GM12873 (cell line): ENCODE results near the gene HPSE2.

Source experiments
- TF ChIP-seq, protein P1 (sequence below): IDR thresholded peaks from 2 replicates; pipeline ENCODE4 v1.5.1; 2012; ENCODE audit warnings: low read depth, mild to moderate bottlenecking, moderate library complexity, low read length, control low read depth; ENCODE audit not compliant: insufficient read depth; ENCODE audit errors: missing control alignments

Gene HPSE2

DNA sequence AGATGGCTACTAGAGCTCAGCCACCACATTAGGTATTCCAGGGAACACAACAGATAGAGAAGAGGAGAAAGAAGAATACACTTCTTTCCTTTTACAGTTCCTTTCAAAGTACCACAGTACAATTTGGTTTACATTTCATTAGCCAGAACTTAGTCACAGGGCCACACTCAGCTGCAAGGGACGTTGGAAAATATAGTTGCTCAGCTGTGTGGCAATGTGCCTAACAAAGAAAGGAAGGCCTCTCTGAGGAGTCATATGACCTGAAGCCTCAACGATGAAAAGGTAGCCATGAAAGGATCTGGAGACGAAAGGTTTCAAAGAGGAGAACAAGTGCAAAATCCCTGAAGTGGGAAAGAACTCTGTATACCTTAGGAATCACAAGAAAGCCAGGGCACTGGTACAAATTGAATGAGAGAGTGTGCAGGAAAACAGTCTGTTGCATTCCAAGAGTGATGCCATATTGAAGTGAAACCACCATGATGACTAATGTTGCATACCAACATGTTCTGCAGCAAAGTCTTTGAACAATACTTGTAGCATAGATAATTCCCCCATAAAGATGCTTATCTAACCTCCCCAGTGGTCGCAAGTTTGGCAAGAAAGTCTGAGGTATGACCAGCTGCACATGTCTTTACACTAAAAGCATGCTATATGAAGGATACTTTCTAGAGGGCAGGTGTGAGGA, 278.9 kb downstream of the HPSE2 start:
- TF ChIP-seq, protein P1, sequence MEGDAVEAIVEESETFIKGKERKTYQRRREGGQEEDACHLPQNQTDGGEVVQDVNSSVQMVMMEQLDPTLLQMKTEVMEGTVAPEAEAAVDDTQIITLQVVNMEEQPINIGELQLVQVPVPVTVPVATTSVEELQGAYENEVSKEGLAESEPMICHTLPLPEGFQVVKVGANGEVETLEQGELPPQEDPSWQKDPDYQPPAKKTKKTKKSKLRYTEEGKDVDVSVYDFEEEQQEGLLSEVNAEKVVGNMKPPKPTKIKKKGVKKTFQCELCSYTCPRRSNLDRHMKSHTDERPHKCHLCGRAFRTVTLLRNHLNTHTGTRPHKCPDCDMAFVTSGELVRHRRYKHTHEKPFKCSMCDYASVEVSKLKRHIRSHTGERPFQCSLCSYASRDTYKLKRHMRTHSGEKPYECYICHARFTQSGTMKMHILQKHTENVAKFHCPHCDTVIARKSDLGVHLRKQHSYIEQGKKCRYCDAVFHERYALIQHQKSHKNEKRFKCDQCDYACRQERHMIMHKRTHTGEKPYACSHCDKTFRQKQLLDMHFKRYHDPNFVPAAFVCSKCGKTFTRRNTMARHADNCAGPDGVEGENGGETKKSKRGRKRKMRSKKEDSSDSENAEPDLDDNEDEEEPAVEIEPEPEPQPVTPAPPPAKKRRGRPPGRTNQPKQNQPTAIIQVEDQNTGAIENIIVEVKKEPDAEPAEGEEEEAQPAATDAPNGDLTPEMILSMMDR, result no peak

DNA sequence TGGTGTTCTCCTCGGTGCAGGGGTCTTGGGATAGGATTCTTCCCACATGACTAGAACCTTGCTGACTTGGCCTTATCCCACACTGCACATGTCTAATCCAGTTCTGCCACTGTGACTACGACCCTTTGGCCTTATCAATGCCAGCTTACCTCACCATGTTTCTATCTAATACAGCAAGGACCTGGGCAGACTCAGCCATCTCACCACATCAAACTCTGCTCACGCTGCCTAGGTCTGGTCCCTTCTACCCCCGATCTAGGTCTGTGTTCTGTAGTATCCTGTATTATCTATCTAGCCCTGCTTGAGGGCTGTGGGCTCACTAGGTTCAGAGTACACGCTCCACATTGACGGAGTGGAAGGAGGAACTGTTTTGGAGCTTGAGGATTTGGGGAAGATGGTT, 282.4 kb downstream of the HPSE2 start:
- TF ChIP-seq, protein P1, result no peak

DNA sequence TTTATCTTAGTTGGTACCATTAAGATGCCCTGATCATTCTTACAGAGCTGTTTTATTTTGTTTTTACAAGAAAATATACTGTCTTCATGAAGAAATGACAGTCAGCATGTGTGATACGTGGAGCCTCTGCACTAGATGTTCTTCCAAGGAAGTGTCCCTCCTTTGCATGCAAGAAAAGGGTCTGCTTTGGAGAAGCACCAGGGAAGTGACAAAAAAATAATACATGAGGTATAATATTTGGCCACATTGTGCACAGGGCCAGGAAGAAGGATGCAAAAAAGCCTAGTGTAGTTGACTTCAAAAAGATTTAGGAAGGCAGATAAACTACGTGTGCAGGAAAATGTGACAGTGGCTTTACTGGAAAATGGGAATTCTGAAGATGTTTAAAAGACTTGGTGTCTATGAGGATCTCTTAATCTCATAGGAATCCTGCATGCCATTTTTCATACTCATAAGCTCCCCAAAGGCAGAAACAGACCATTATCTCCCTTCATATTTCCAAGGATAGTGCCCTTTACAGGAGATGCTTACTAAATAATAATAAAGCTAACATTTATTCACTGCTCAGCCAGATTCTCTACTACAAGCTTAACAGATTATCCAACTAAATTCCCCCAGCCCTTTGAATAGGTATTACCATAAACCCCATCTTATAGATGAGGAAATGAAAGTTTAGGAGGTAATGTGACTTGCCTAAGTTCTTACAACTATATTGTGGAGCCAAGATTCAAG, 284.2 kb downstream of the HPSE2 start:
- TF ChIP-seq, protein P1, result no peak

DNA sequence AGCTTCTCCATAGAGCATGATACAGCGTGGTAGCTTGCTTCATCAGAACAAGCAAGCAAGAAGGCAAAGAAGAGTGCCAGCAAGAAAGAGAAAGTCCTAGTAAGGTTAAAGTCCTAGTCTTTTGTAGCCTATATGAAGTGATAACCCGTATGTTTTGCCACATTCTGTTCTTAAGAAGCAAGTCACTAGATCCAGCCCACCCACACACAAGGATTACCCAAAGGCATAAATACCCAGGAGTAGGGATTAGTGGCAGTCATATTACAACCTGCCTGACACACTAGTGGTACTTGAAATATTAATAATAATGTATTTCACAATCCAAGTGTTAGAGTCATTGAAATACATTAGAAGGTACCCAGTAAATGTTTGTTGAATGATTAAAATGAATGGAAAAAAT, 285.5 kb downstream of the HPSE2 start:
- TF ChIP-seq, protein P1, result no peak

DNA sequence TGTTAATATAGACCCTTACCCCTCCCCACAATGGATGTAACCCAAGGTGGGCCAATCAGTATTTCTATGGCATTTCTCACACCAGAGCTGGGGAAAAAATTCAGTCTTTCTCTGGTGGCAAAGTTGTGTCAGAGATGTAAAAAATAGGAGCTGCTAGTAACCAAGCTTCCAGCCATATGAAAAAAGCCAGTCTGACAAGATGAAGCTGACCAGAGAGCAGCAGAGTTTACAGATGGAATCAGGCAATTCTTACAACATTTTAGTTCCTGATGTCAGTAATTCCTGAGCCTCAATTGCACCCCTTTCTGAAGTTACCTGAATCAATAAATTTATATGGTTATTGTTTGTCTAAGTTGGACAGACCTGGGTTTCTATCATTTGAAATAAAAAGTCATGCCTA, 286.3 kb downstream of the HPSE2 start:
- TF ChIP-seq, protein P1, result no peak

DNA sequence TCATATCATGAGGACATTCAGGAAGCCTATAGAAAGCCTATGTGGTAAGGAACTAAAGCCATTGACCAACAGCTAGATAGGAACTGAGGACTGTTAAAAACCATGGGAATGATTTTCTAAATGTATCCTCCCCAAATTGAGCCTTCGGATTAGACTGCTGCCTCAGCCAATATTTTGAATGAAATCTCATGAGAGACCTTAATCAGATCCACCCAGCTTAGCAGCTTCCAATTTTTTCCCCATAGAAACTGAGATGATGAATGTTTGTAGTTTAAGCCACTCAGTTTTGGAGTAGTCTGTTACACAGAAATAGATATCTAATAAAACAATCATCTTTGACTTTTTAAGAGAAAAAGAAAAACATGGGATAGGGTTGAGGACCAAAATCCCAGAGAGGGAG, 292.0 kb downstream of the HPSE2 start:
- TF ChIP-seq, protein P1, result no peak

DNA sequence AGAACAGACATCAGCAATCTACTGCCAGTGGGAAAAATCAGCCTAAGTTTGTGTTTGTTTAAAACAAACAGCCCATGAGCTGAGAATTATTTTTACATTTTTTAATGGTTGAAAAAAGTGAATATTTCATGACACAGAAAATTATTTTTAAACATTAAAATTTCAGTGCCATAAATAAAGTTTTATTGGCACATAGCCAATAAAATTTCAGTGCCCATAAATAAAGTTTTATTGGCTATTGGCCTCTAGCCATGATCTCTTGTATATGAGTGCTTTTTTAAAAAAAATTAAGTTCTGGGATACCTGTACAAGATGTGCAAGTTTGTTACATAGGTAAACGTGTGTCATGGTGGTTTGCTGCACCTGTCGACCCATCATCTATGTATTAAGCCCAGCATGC, 305.9 kb downstream of the HPSE2 start:
- TF ChIP-seq, protein P1, result no peak
